Measurements from ENCODE around the gene TMEM106C. TPM values are rescaled to one million over a fixed set of nuclear protein-coding genes. Genes with fewer than 3 reads are reported as not detected.

TMEM106C gene
- total RNA-seq, 2 experiments from 2014 or later, result 148 to 158 TPM

DNA sequence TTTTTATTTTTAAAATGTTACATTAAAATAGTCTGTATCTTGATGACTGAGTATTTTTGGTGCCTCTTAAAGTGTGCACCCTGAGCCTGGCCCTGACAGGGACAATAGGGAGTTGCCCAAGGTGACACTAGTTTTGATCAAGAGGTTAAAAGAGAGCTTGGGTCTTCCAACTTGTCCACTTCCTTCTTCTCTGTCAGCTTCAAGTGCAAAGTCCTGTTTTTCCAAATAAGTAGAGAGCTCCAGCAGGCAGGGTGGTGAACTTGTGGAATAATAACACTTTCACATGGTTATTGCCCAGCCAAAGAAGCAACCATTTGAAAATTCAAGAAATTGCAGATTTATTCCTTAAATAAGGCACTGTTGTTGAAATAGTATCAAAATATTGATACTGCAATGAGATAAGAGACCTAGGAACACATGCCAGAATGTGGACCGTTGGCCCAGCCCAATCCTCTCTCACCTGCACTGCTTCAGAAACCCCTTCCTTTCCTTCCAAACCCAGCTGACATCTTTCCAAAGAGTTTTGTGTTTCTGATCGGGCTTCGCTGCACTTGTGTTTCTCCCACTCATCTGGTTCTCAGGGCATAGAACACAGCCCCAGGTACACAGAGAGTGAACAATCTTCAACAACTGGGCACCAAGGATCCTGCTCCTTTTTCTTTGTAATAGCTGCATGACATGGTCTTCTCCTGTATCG, 54.7 kb downstream of the TMEM106C start:
- CTCF ChIA-PET, result no interaction called here

More for the DNA sequence above, 54.7 kb downstream of the TMEM106C start:
- peaks cover 18% of the 10 kb centered on the region for H3K27me3 Mint-ChIP-seq
- no peak overlapping the region for H3K4me3 Mint-ChIP-seq
- DNase-seq (no peak), ATAC-seq (no peak)
- H3K9me3 Mint-ChIP-seq, result no peaks in the 10 kb centered on the region
- intact Hi-C loops (cut with micrococcal nuclease), result no loop called here
- H3K36me3 Mint-ChIP-seq (ENCODE audit: low read depth), result no peaks in the 10 kb centered on the region
- POLR2A ChIA-PET, result no interaction called here
- H3K27ac Mint-ChIP-seq, result no peak overlapping the region
- no peaks in the 10 kb centered on the region for H3K4me1 Mint-ChIP-seq (ENCODE audit: low read depth)
- TF ChIP-seq, protein P1, sequence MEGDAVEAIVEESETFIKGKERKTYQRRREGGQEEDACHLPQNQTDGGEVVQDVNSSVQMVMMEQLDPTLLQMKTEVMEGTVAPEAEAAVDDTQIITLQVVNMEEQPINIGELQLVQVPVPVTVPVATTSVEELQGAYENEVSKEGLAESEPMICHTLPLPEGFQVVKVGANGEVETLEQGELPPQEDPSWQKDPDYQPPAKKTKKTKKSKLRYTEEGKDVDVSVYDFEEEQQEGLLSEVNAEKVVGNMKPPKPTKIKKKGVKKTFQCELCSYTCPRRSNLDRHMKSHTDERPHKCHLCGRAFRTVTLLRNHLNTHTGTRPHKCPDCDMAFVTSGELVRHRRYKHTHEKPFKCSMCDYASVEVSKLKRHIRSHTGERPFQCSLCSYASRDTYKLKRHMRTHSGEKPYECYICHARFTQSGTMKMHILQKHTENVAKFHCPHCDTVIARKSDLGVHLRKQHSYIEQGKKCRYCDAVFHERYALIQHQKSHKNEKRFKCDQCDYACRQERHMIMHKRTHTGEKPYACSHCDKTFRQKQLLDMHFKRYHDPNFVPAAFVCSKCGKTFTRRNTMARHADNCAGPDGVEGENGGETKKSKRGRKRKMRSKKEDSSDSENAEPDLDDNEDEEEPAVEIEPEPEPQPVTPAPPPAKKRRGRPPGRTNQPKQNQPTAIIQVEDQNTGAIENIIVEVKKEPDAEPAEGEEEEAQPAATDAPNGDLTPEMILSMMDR (IDR thresholded peaks at IDR 0.05), result no peak

Other genes starting within 250 kb of the TMEM106C start
- gene ENDOU, start 238.1 kb upstream of the TMEM106C start, total RNA-seq, result not detected
- gene RAPGEF3, start 204.7 kb upstream of the TMEM106C start, total RNA-seq, result under 1 TPM; 0.56 to 0.58 TPM
- gene SLC48A1, start 190.4 kb upstream of the TMEM106C start, total RNA-seq, result 10 to 100 TPM in 1 of 2 experiments, 1 to 10 TPM in 1; 8.8 to 10.2 TPM
- 100 to 1,000 TPM; 373 to 382 TPM for gene HDAC7, start 143.7 kb upstream of the TMEM106C start, total RNA-seq
- gene VDR, start 58.6 kb upstream of the TMEM106C start, total RNA-seq, result 10 to 100 TPM; 84.6 to 86.4 TPM
- gene COL2A1, start 40.9 kb downstream of the TMEM106C start, total RNA-seq, result under 1 TPM in 1 of 2 experiments, not detected in 1; 0.34 TPM
- 10 to 100 TPM; 39.8 to 40.2 TPM for gene SENP1, start 142.5 kb downstream of the TMEM106C start, total RNA-seq
- 10 to 100 TPM; 59.7 to 65.8 TPM for gene PFKM, start 155.8 kb downstream of the TMEM106C start, total RNA-seq
- 10 to 100 TPM; 20.9 to 27.2 TPM for gene ASB8, start 193.9 kb downstream of the TMEM106C start, total RNA-seq
- under 1 TPM; 0.25 to 0.34 TPM for gene CCDC184, start 220.0 kb downstream of the TMEM106C start, total RNA-seq
- not detected for gene OR10AD1, start 239.7 kb downstream of the TMEM106C start, total RNA-seq